Neutrophil (primary cell): ENCODE data around the gene PLEKHA4.

Source experiments
- H3K27ac ChIP-seq: fragments of 200-600 bp; sonication (generic); 2 replicates; pipeline ENCODE4 v1.5.1; 2016; ENCODE audit warnings: mild to moderate bottlenecking, moderate library complexity
- H3K27me3 ChIP-seq: fragments of 200-600 bp; sonication (generic); 2 replicates; pipeline ENCODE4 v1.6.0; 2016; ENCODE audit warnings: mild to moderate bottlenecking
- H3K36me3 ChIP-seq: fragments of 200-600 bp; sonication (generic); 2 replicates; pipeline ENCODE4 v1.5.1; 2017
- H3K4me1 ChIP-seq, 2 experiments: fragments of 200-600 bp in 1 of 2; sonication (generic) in 1 of 2; 1 replicate in 1 of 2; 2 replicates in 1 of 2; pipeline versions ENCODE4 v1.5.1 to v1.6.1; 2013 to 2016; ENCODE audit warnings: low read depth in 1 of 2, low read length in 1 of 2, mild to moderate bottlenecking in 1 of 2, moderate library complexity in 1 of 2; ENCODE audit not compliant: control insufficient read depth in 1 of 2, insufficient read depth in 1 of 2
- H3K4me3 ChIP-seq, 2 experiments: fragments of 200-600 bp in 1 of 2; sonication (generic) in 1 of 2; 1 replicate in 1 of 2; 2 replicates in 1 of 2; pipeline ENCODE4 v1.5.1; 2013 to 2016; ENCODE audit warnings: low read depth in 1 of 2, low read length in 1 of 2, mild to moderate bottlenecking in 1 of 2, moderate library complexity in 1 of 2
- H3K9me3 ChIP-seq: fragments of 200-600 bp; sonication (generic); 2 replicates; pipeline ENCODE4 v1.5.1; 2016
- TF ChIP-seq, protein P1 (sequence below): fragments of 200-600 bp; sonication (generic); IDR thresholded peaks from 2 replicates; pipeline ENCODE4 v1.5.1; 2016; ENCODE audit warnings: antibody characterized with exemption

The PLEKHA4 gene

DNA sequence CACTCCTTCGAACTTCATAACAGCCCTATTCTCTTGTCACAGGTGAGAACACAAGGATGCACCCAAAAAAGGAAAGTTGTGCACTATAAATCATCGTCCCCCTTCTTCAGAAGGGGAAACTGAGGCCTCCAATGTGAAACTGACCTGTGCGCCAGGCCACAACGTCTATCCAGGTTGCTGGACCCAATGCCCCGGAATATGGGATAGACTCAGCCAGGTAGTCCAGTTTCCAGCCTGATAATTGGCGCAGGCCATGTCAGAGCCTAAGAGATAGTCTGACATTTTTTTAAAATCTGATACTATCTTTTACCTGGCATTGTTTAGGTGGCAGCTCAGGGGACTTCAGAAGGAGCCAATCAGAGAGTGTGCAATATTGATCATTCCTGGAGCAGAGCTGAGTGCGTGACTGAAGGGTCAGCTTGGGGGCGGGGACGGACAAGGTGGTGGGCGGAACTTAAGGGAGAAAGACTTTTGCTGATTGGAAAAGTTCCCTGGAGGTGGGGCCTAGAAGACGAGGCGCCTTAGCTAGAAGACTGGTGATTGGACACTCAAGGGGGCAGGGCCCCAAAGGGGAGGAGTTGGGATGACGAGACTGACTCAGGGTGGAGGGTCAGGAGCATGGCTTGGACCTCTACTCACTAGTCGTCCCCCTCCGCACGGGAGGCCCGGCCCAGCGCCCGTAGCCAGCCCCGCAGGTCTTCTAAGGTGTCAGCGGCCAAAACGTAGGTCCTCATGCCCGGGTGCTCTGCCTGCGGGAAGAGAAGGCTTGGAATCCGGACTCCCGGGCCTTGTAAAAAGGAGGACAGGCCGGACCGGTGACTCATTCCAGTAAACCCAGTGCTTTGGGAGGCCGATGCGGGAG is 8.5 kb downstream of the PLEKHA4 start:
- peak overlapping the region; percentile 38 to 49 for H3K4me3 ChIP-seq
- no peak overlapping the region for H3K27ac ChIP-seq
- no peaks in the 10 kb centered on the region for H3K36me3 ChIP-seq
- H3K4me1 ChIP-seq: peaks cover 4 to 10% of the 10 kb centered on the region in 2 experiments
- peaks cover 4% of the 10 kb centered on the region for H3K27me3 ChIP-seq
- no peaks in the 10 kb centered on the region for H3K9me3 ChIP-seq
- TF ChIP-seq, protein P1, sequence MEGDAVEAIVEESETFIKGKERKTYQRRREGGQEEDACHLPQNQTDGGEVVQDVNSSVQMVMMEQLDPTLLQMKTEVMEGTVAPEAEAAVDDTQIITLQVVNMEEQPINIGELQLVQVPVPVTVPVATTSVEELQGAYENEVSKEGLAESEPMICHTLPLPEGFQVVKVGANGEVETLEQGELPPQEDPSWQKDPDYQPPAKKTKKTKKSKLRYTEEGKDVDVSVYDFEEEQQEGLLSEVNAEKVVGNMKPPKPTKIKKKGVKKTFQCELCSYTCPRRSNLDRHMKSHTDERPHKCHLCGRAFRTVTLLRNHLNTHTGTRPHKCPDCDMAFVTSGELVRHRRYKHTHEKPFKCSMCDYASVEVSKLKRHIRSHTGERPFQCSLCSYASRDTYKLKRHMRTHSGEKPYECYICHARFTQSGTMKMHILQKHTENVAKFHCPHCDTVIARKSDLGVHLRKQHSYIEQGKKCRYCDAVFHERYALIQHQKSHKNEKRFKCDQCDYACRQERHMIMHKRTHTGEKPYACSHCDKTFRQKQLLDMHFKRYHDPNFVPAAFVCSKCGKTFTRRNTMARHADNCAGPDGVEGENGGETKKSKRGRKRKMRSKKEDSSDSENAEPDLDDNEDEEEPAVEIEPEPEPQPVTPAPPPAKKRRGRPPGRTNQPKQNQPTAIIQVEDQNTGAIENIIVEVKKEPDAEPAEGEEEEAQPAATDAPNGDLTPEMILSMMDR: no peak

- Histone ChIP-seq H3K9me3 (no peaks in the 10 kb centered on the region), H3K4me1 (peaks cover 4 to 10% of the 10 kb centered on the region in 2 experiments), H3K4me3 (peak overlapping the region; percentile 38 to 49), H3K27me3 (peaks cover 4% of the 10 kb centered on the region), H3K27ac (no peak overlapping the region), H3K36me3 (no peaks in the 10 kb centered on the region)
- TF ChIP-seq, protein P1: no peak
These were observed 9.3 kb downstream of the PLEKHA4 start for GRCh38 chr19:48858984-48859710.

- no peak overlapping the region for H3K27ac ChIP-seq
- H3K27me3 ChIP-seq: peaks cover 4% of the 10 kb centered on the region
- no peaks in the 10 kb centered on the region for H3K9me3 ChIP-seq
- no peak overlapping the region for H3K4me3 ChIP-seq
- TF ChIP-seq, protein P1: no peak
- no peaks in the 10 kb centered on the region for H3K36me3 ChIP-seq
- peaks cover 4 to 10% of the 10 kb centered on the region in 2 experiments for H3K4me1 ChIP-seq
These were observed 11.5 kb downstream of the PLEKHA4 start for GRCh38 chr19:48856921-48857320.

GRCh38 chr19:48854103-48854502 is 14.3 kb downstream of the PLEKHA4 start:
- TF ChIP-seq, protein P1: no peak
- Histone ChIP-seq H3K36me3 (no peaks in the 10 kb centered on the region), H3K4me1 (peaks cover 2 to 5% of the 10 kb centered on the region in 2 experiments)

GRCh38 chr19:48853483-48853882 is 14.9 kb downstream of the PLEKHA4 start:
- Histone ChIP-seq H3K4me3 (no peak overlapping the region), H3K4me1 (no peaks in the 10 kb centered on the region), H3K27me3 (no peaks in the 10 kb centered on the region), H3K9me3 (no peaks in the 10 kb centered on the region), H3K27ac (no peak overlapping the region), H3K36me3 (no peaks in the 10 kb centered on the region)
- TF ChIP-seq, protein P1: no peak

More at GRCh38 chr19:48854103-48854502, 14.3 kb downstream of the PLEKHA4 start:
- H3K27me3 ChIP-seq: peaks cover 1% of the 10 kb centered on the region
- no peaks in the 10 kb centered on the region for H3K9me3 ChIP-seq
- H3K4me3 ChIP-seq: no peak overlapping the region
- H3K27ac ChIP-seq: no peak overlapping the region
